Measurements from ENCODE around the gene ROPN1B.
"Not testable (repeated sequence)": the region's sequence is repeated elsewhere in the genome, so short reads cannot be mapped to it uniquely, and the experiment has no call there.

ROPN1B gene

DNA sequence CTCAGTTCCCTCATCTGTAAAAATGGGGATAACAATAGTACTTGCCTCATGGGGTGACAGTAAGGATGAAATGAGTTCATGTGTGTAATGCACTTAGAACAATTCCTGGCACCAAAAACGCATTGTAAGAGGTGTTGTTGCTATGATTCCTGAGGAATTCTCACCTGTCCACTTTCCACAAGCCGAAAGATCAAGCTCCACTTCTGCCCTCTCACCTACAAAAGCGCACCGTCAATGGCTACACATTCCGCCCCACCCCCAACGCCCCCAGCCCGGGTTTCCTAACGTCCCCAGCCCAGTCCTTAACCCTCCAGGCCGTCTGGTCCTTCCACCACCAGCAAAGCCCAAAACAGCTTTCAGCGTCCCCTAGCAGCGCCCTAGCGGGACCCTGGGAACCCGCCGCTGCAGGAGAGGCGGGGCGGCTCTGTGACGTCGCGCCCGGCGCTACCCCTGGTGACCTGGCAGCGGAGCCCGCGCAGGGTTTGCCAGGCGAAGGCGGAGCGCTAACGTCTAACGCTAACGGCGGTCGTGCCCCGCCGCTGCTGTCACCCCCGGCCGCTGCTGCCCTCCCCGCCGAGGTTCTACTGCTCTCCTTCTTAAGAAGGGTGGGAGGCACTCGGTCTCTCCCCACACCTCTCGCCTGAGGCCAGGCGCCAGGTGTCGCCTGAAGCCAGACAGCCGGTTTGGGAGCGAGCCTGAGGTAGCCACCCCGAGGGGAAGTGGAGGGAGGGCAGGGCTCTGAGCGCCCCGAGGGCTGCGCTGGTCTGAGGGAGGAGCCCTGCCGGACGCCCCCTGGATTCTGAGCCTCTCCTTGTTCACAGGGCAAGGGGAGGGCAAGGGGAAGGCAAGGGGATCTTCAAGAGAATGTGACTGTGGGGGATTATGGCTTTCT lies at the start of gene ROPN1B:
Gene ROPN1B, plus strand, starts transcription at position 478 of the 892 bp plus-strand sequence. CDS start 2,877 bp downstream, outside the sequence.
- peak; percentile 82 to 88 for ATAC-seq

DNA sequence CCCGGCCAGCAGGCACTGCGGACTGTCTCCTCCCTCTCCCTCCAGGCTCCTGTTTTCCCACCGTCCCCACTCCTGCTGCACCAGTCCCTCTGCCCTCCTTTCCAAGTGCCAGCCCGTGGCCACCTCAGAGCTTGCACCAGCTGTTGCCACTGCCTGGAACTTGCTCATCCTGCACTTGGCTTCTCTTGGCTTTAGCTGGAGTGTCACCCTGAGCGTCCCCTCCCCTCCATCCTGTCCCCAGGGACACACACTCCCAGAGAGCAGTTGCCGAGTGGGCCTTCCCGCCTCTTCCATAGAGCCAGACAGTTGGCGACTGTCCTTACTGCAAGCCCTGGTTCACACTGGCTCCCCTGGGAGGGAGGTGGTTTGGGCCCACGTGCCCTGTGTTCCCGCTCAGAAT lies 48.8 kb upstream of the ROPN1B start:
- ATAC-seq = not testable (repeated sequence)

DNA sequence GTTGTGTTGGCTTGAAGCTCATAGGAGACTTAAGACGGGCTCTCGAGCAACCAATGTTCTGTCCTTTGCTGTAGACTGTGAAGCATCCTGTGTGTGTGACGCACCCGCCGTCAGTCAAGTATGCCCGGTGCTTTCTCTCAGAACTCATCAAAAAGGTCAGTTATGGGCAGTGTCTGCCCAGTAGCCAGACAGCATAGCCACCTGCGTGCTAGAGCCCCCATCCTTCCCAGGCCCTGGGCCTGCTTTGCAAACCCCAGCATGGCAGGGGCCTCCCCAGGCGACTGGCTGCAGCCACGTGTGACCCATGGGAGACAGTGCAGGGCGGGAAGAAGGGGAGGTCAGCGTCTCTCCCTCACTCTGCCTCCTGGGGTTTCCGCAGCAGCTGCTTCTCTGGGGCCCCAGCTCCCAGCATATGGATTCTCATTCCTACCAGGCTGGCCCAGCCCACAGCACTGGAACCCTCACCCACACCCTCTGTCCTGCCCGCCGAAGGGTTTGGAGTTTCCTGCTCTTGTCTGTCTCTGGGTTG lies 48.2 kb upstream of the ROPN1B start:
- ATAC-seq = not testable (repeated sequence)

DNA sequence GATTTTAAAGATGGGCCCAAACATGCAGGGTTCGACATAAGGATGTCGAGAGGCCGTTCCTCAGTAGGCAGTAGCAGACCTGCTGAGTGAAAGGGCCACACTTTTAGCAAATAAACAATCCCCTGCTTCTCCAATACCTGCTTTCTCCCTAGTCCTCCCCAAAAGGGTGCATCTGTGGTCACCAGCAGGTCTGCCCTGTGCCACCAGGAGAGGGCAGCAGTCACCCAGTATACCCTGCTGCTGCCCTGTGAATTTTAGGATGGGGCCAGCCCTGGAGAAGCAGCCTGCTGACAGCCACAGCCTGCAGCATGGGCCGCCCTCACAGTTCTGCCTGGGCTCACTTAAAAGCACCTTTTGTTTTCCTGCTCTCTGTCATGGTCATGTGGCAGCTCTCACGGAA lies 47.3 kb upstream of the ROPN1B start:
- ATAC-seq = not testable (repeated sequence)

DNA sequence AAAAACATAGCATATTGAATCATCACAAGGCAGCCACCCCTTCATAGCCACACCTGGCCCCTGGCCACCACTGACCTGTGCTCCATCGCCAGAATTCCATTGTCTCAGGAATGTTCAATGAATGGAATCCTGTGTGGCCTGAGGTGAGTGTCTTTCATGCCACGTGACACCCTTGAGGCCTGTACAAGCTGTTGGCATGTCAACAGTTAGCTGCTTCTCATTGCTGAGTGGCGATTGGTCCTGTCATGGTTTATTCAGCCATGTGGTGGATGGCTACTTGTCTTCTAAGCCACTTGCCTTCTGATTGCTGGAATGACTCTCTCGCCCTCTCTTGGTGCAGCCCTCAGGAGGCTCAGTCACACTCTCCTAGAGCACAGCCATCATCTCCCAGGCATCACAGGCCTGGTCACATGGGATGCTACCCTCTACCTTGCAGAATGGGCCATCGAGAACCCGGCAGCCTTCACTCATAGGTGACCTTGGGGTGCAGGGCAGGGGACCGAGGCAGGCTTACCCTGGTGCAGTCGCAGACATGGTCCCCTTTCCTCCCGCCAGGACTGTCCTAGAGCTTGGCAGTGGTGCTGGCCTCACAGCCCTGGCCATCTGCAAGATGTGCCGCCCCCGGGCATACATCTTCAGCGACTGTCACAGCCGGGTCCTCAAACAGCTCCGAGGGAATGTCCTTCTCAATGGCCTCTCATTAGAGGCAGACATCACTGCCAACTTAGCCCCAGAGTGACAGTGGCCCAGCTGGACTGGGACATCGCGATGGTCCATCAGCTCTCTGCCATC lies 45.5 kb upstream of the ROPN1B start:
- ATAC-seq = not testable (repeated sequence)

DNA sequence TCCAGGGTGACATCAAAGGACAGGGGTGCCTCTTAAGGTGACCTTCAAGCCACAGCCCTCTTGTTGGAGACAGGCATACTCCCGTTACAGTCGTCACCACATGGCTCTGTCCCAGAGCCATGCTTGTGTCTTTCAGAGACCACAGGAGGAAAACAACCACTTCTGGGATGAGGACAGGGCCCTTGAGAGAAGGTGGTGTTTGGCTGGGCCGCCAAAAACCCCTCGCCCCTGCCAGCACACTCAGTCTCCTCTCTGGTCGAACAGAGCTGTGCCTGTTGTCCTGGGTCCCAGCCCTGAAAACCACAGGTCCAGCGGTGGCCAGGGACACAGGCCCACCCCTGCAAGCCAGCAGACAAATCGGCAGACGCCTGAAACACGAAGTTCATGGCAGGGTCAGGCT lies 44.7 kb upstream of the ROPN1B start:
- not testable (repeated sequence) for ATAC-seq

DNA sequence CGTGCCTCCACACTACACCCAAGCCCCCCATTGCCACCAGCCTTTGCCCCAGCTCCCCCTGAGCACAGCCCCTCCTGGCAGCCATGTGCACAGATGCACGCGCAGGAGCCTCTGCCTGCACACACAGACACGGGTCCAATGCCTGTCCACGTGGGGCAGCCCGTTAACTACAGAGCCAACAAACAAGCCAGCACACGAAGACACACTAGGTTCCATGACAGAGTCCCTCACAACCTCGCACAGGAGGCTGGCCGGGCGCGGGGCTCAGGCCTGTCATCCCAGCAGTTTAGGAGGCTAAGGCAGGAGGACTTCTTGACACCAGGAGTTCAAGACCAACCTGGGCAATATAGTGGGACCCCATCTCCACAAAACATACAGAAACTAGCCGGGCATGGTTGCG lies 43.3 kb upstream of the ROPN1B start:
- not testable (repeated sequence) for ATAC-seq

DNA sequence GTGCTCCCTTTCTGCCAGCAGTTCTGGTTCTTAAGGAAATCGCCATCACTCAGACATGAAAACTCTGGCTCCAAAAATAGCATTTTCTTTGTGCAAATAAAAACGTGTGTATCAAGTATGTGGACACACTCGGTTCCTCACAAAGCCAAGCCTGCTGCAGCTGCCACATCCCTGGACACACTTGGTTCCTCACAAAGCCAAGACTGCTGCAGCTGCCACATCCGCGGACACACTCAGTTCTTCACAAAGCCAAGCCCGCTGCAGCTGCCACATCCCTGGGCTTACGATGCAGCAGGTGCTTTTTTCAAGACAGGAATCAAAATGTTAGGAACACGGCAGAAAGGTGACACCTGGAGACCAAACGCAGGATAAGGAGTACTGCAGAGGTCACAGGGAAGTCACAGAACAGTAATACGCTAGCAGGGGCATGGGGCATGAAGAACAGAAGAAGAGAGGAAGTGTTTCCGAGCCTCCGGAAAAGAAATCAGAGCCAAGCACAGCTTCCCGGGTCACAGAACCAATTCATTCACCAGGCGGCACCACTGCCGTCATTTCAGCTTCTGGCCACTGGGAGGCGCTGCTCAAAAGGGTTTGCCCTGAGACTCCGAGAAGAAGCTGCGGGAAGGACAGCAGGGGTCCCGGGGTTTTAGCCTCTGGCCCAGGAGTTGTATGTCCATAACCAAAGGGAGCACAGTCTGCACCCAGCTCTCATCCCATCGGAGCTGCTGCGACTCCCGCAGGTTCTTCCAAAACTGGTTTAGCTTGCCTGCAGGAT lies 40.0 kb upstream of the ROPN1B start:
- ATAC-seq = not testable (repeated sequence)

DNA sequence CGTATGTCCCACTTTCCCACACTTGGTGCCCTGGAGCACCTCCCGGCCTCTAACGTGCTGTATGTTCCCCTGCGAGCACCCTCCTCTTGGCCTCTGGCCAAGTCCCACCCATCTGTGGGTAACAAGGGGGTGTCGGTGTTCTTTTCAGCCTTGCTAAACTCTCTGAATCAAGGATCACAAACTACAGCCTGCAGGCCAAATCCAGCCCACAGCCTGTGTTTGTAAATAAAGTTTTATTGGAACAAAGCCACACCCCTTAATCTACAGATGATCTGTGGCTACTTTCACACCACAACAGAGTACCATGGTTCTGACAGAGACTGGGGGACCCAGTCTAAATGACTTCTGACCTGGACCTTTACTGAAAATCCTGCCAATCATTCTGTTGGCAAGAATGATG lies 39.2 kb upstream of the ROPN1B start:
- not testable (repeated sequence) for ATAC-seq

DNA sequence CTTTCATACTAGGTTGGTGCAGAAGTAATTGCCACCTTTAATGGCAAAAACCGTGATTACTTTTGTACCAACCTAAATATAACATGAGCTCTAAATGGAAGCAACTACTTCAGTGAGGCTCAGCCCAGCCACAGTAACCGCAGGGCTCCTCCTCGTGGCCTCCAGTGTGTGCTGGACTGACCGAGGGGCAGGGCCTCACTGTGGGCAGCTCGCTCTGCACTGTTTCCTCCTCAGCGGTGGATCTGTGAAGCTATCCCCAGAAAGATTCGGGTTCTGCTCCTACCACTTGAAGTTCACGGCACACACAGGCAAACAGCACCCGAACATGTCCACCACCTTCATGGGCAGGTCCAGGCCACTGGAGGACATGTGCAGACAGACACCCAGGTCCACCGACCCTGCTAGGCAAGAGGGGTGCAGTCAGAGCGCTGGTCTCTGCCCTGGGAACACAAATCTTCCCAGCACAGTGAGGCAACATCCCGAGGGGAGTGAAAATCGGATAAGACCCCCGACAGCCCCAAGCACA lies 37.6 kb upstream of the ROPN1B start:
- not testable (repeated sequence) for ATAC-seq

DNA sequence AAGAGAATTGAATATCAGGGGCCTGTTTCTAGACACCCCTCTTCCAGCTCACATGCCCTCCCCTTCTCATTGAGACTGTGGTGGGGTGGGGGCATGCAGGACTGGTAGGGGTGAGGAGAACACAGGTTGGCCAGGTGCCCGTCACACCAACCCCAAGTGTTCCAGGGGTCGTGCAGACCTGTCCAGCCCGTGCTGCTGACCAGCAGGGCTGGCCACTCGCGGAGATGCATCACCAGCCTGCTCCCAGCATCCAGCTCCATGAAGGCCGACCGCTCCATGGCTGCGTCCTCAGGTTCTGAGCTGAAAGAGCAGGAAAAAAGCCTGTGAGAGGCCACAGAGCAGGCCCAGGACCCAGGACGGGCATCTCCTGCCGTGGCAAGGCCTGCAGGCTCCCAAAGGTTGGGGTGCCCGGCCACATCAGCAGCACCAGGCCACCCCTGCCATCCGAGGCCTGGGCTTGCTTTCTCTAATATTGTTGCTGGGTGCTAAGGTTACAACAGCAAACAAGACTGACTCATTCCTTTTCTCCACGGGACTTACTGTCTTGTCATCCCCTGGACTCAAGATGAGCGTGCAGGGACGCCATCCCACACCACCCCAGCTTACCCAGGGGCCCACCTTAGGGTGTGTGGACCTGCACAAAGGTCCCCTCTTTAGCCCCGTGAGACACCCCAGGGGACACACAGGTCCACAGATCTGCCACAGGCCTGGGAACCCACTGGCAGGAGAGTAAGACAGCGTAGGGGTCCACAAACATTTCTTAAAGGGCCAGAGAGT lies 35.4 kb upstream of the ROPN1B start:
- ATAC-seq = not testable (repeated sequence)

DNA sequence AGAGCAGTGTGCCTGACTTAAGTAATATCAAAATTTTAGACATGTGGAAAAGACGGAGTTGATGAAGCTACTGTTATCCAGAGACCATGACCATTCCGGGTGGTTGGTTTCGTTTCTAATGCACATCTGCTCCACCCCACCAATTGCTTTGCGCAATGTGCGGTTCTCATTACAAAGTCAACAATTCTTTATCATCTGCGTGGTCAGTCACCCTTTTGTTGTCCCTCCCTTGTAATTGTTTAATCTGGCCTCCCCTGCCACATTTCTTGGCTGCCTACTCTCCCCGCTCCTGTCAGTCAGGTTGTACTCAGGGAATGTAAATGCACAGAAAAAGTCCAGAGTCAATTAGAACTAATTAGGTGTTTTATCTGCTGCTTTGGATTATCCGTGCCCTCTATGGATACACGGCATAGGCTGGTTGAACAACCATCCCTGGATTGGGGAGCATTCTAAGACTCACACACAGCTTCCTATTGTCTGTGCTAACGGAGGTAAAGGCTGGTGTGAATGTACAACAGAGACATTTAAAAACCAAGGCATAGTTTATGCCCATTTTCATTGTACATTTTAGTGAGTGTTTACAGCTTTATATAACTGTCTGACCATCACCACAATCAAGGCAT lies 33.6 kb upstream of the ROPN1B start:
- not testable (repeated sequence) for ATAC-seq

DNA sequence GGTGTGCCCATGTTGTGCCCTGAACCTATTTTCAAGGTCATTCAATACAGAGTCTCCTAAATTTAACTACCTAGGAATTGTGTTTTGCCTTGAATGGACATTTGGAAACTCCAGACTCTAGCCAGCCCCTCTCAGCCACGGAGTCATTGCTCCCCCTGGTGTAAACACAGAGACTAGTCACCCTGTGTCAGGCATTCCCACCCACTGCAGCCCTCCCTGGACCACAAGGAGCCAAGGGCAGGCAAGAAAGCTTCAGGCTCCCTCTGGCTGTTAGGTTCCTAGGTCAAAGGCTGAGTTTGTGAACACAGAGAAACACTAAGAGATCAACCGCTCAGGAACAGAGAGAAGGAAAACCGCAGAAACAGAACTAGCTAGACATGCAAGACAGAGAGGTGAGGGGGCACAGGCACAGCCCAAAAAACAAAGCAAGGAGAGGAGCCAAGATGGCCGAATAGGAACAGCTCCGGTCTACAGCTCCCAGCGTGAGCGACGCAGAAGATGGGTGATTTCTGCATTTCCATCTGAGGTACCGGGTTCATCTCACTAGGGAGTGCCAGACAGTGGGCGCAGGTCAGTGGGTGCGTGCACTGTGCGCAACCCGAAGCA lies 32.7 kb upstream of the ROPN1B start:
- not testable (repeated sequence) for ATAC-seq

DNA sequence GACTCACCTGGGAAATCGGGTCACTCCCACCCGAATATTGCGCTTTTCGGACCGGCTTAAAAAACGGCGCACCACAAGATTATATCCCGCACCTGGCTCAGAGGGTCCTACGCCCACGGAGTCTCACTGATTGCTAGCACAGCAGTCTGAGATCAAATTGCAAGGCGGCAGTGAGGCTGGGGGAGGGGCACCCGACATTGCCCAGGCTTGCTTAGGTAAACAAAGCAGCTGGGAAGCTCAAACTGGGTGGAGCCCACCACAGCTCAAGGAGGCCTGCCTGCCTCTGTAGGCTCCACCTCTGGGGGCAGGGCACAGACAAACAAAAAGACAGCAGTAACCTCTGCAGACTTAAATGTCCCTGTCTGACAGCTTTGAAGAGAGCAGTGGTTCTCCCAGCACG lies 32.1 kb upstream of the ROPN1B start:
- ATAC-seq = not testable (repeated sequence)

DNA sequence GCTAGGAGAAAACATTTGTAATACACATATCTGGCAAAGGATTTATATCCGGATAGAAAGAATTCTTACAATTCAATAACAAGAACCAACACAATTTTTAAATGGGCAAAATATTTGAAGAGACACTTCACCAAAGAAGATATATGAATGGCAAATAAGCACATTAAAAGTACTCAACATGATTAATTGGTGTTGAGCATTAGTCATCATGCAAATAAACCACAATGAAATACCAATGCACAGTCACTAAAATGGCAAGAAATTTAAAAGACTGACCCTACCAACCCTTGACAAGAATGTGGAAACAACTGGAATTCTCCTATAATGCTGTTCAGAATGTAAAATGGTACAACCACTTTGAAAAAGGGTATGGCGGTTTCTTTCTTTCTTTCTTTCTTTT lies 21.2 kb upstream of the ROPN1B start:
- ATAC-seq = not testable (repeated sequence)

DNA sequence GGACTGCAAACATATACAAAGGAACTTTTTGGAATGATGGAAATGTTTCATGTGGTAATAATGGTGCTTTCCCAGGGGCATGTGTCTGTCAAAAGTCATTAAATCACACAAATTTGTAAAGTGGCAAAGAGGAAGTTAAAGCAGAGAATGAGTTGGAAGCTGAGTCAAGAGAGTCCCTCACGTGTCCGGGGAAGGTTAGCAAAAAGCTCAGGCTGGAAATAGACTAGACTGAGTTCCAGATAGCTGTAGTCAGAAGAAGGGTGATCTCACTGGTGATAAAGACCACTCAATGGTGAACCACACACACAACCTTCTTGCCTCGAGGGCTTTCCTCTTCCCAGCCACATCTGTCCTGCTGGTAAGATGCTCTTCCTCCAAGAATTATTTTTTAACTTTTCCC lies 20.1 kb upstream of the ROPN1B start:
- peak in 1 of 2 donors; percentile 66 for ATAC-seq

DNA sequence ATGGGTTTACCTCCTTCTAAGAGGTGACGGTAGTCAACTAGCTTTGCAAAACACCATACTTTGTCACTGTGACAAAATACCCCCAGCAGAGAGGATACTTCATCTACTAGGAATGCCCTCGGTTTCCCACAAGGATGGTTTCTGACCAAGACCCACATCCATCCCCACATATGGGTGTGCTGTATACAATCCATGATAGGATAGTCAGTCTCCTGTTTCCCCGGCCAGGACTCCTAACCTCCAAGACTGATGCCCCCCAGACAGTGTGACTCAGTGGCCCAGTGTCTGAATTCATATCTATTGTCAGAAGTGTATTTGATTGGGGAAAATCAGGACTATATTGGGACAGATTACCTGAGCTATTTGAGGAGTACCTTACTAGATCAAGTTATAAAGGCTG lies 17.8 kb upstream of the ROPN1B start:
- not testable (repeated sequence) for ATAC-seq

DNA sequence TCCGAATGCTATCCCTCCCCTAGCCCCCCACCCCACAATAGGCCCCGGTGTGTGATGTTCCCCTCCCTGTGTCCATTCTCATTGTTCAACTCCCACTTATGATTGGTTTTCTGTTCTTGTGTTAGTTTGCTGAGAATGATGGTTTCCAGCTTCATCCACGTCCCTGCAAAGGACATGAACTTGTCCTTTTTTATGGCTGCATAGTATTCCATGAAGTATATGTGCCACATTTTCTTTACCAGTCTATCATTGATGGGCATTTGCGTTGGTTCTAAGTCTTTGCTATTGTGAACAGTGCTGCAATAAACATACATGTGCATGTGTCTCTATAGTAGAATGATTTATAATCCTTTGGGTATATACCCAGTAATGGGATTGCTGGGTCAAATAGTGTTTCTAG lies 12.0 kb upstream of the ROPN1B start:
- ATAC-seq = not testable (repeated sequence)

DNA sequence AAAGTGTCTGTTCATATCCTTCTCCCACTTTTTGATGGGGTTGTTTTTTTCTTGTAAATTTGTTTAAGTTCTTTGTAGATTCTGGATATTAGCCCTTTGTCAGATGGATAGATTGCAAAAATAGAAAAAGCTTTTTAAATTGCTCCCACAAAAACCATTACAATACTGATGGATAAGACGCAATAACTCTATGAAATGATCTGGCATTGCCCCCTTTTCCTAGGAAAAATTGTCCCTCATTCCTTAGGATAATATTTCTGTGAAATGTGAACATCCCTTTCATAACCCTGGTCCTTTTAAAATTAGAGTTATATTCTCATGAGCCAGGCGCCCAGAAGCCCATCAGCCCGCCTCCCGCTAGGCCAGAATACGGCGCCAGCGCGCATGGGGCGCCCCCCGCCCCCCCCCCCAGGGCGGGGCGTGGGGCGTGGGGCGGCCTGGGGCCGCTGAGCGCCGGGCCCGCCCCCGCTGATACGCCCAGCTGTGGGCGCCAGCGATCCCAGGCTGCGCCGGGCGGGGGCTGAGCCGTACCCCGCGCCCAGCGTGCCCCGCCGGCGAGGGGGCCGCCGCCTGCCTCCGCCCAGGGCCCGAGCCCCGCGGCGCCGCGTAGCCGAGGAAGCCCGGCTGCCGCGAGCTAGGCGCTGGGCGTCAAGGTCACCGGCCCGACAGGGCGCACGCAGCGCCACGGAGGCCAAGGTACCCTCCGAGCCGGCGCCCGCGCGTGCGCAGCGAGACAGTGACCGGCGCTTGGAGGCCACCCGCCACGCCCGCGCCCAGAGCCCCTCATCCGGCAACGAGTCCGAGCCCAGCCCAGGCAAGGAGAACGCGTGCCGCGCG lies 11.1 kb upstream of the ROPN1B start:
- ATAC-seq = no peak
